NT2/D1 (cell line): ENCODE measurements around the gene TLE4.
"Not testable (repeated sequence)": the region's sequence is repeated elsewhere in the genome, so short reads cannot be mapped to it uniquely, and the experiment has no call there.

Experiments
- DNase-seq: peaks from one replicate; pipeline ENCODE4 v3.0.0-alpha.2; 2011; ENCODE audit warnings: low read depth, low spot score
- H3K27me3 ChIP-seq: 2 replicates; pipeline ENCODE4 v1.6.0; 2011; ENCODE audit warnings: mild to moderate bottlenecking; ENCODE audit not compliant: insufficient read length, insufficient read depth
- H3K36me3 ChIP-seq: 2 replicates; pipeline ENCODE4 v1.6.1; 2011; ENCODE audit warnings: mild to moderate bottlenecking, low read length, mixed read lengths; ENCODE audit not compliant: insufficient read depth, insufficient read length
- H3K4me1 ChIP-seq: 2 replicates; pipeline ENCODE4 v1.5.1; 2011; ENCODE audit not compliant: insufficient read depth, insufficient read length
- H3K4me3 ChIP-seq: 2 replicates; pipeline ENCODE4 v1.5.1; 2011; ENCODE audit warnings: low read depth; ENCODE audit not compliant: insufficient read length
- H3K9ac ChIP-seq: 2 replicates; pipeline ENCODE4 v1.6.0; 2011; ENCODE audit warnings: low read depth; ENCODE audit not compliant: insufficient read length
- H3K9me3 ChIP-seq: 2 replicates; pipeline ENCODE4 v1.5.1; 2011; ENCODE audit warnings: mild to moderate bottlenecking, low read length; ENCODE audit not compliant: insufficient read depth
- SUZ12 ChIP-seq: IDR thresholded peaks from 2 replicates; pipeline ENCODE4 v1.6.1; 2011; ENCODE audit not compliant: insufficient read length, insufficient read depth; ENCODE audit errors: extremely low read depth
- YY1 ChIP-seq: IDR thresholded peaks from 2 replicates; pipeline ENCODE4 v1.6.1; 2011; ENCODE audit not compliant: insufficient read length, insufficient read depth
- ZNF274 ChIP-seq: IDR thresholded peaks from 2 replicates; pipeline ENCODE4 v1.6.1; 2011; ENCODE audit warnings: mild to moderate bottlenecking, low read depth, low read length

Gene TLE4

GRCh38 chr9:79632060-79632459 is 60.3 kb downstream of the TLE4 start:
- H3K9ac ChIP-seq = no peak overlapping the region
- H3K9me3 ChIP-seq = no peaks in the 10 kb centered on the region
- DNase-seq = no peak
- TF ChIP-seq SUZ12 = no peak
- no peak overlapping the region for H3K4me3 ChIP-seq
- H3K36me3 ChIP-seq = peaks cover 9% of the 10 kb centered on the region
- H3K4me1 ChIP-seq = no peaks in the 10 kb centered on the region
- no peaks in the 10 kb centered on the region for H3K27me3 ChIP-seq

GRCh38 chr9:79632705-79633104 is 60.9 kb downstream of the TLE4 start:
- no peaks in the 10 kb centered on the region for H3K9me3 ChIP-seq
- H3K27me3 ChIP-seq = no peaks in the 10 kb centered on the region
- TF ChIP-seq ZNF274 (no peak), YY1 (no peak), SUZ12 (no peak)
- no peaks in the 10 kb centered on the region for H3K4me1 ChIP-seq
- no peak for DNase-seq
- no peak overlapping the region for H3K4me3 ChIP-seq
- H3K9ac ChIP-seq = no peak overlapping the region
- H3K36me3 ChIP-seq = peaks cover 4% of the 10 kb centered on the region

- Histone ChIP-seq H3K36me3 (no peaks in the 10 kb centered on the region), H3K4me3 (no peak overlapping the region), H3K27me3 (no peaks in the 10 kb centered on the region), H3K4me1 (no peaks in the 10 kb centered on the region), H3K9me3 (no peaks in the 10 kb centered on the region), H3K9ac (no peak overlapping the region)
- TF ChIP-seq SUZ12 = no peak
- no peak for TF ChIP-seq YY1
- no peak for TF ChIP-seq ZNF274
- no peak for DNase-seq
Observed at GRCh38 chr9:79633558-79633957, 61.8 kb downstream of the TLE4 start.

GRCh38 chr9:79637177-79637925 is 65.6 kb downstream of the TLE4 start:
- H3K36me3 ChIP-seq = no peaks in the 10 kb centered on the region
- H3K27me3 ChIP-seq = no peaks in the 10 kb centered on the region
- DNase-seq = no peak
- TF ChIP-seq SUZ12 (no peak), ZNF274 (no peak), YY1 (no peak)
- no peak overlapping the region for H3K4me3 ChIP-seq
- H3K9ac ChIP-seq = no peak overlapping the region
- no peaks in the 10 kb centered on the region for H3K4me1 ChIP-seq
- no peaks in the 10 kb centered on the region for H3K9me3 ChIP-seq

GRCh38 chr9:79638806-79639205 is 67.0 kb downstream of the TLE4 start:
- no peak for DNase-seq
- Histone ChIP-seq H3K36me3 (no peaks in the 10 kb centered on the region), H3K9me3 (peaks cover 7% of the 10 kb centered on the region), H3K4me1 (no peaks in the 10 kb centered on the region), H3K9ac (no peak overlapping the region), H3K27me3 (no peaks in the 10 kb centered on the region), H3K4me3 (no peak overlapping the region)
- TF ChIP-seq SUZ12 = no peak
- no peak for TF ChIP-seq ZNF274
- TF ChIP-seq YY1 = no peak

- TF ChIP-seq ZNF274 (no peak), YY1 (no peak), SUZ12 (no peak)
- Histone ChIP-seq H3K4me3 (no peak overlapping the region), H3K9me3 (peaks cover 12% of the 10 kb centered on the region), H3K9ac (no peak overlapping the region), H3K27me3 (no peaks in the 10 kb centered on the region), H3K4me1 (no peaks in the 10 kb centered on the region), H3K36me3 (peaks cover 3% of the 10 kb centered on the region)
- no peak for DNase-seq
Observed at GRCh38 chr9:79639354-79639753, 67.6 kb downstream of the TLE4 start.

GRCh38 chr9:79640067-79640466 is 68.3 kb downstream of the TLE4 start:
- not testable (repeated sequence) for DNase-seq, H3K27me3 ChIP-seq, H3K4me1 ChIP-seq, H3K9ac ChIP-seq, H3K36me3 ChIP-seq, H3K4me3 ChIP-seq
- H3K9me3 ChIP-seq = peaks cover 19% of the 10 kb centered on the region

GRCh38 chr9:79641070-79641469 is 69.3 kb downstream of the TLE4 start:
- H3K9ac ChIP-seq = no peak overlapping the region
- H3K36me3 ChIP-seq = peaks cover 7% of the 10 kb centered on the region
- no peaks in the 10 kb centered on the region for H3K4me1 ChIP-seq
- DNase-seq = no peak
- H3K27me3 ChIP-seq = no peaks in the 10 kb centered on the region
- TF ChIP-seq YY1 = no peak
- TF ChIP-seq ZNF274 = no peak
- no peak for TF ChIP-seq SUZ12
- H3K9me3 ChIP-seq = peaks cover 21% of the 10 kb centered on the region
- H3K4me3 ChIP-seq = no peak overlapping the region
